GM23338 (cell line): ENCODE results near the gene MYO1E.

Experiments used
- CREB1 ChIP-seq: fragments of 250-450 bp; sonication (Bioruptor Pico); IDR thresholded peaks from 2 replicates; pipeline ENCODE4 v1.5.0; 2020; ENCODE audit warnings: low read depth, mild to moderate bottlenecking, moderate library complexity
- EZH2 ChIP-seq: fragments of 200-600 bp; sonication (generic); IDR thresholded peaks from one replicate; pipeline ENCODE4 v1.8.0; 2017; ENCODE audit warnings: antibody characterized with exemption, mild to moderate bottlenecking, low read depth; ENCODE audit not compliant: unreplicated experiment
- EZH2phosphoT487 ChIP-seq: fragments of 200-600 bp; sonication (generic); IDR thresholded peaks from one replicate; pipeline ENCODE4 v1.8.1; 2018; ENCODE audit warnings: antibody characterized with exemption; ENCODE audit not compliant: unreplicated experiment
- JUNB ChIP-seq: IDR thresholded peaks from one replicate; pipeline ENCODE4 v1.6.1; 2016; ENCODE audit warnings: antibody characterized with exemption; ENCODE audit not compliant: unreplicated experiment
- NANOG ChIP-seq: IDR thresholded peaks from 2 replicates; pipeline ENCODE4 v1.6.1; 2016; ENCODE audit warnings: antibody characterized with exemption, borderline replicate concordance
- POLR2AphosphoS5 ChIP-seq: IDR thresholded peaks from 2 replicates; pipeline ENCODE4 v1.6.1; 2016; ENCODE audit warnings: antibody characterized with exemption, low read depth
- STAT1 ChIP-seq: IDR thresholded peaks from one replicate; pipeline ENCODE4 v1.6.1; 2016; ENCODE audit warnings: antibody characterized with exemption; ENCODE audit not compliant: unreplicated experiment
- ZNF114 ChIP-seq: fragments of 250-450 bp; sonication (Bioruptor Pico); IDR thresholded peaks from 2 replicates; pipeline ENCODE4 v1.5.0; 2020; ENCODE audit warnings: mild to moderate bottlenecking, moderate library complexity
- TF ChIP-seq, protein P1 (sequence below), 2 experiments: fragments of 200-600 bp in 1 of 2; sonication (generic) in 1 of 2; conservative IDR thresholded peaks; 2 replicates each; pipeline versions ENCODE4 v1.5.1 to v1.6.1; 2016 to 2017; ENCODE audit warnings: antibody characterized with exemption in 2 of 2, low read depth in 2 of 2, mild to moderate bottlenecking in 2 of 2, moderate library complexity in 1 of 2
- TF ChIP-seq, protein P2 (sequence below): IDR thresholded peaks from one replicate; pipeline ENCODE4 v1.6.1; 2018; ENCODE audit warnings: antibody characterized with exemption; ENCODE audit not compliant: unreplicated experiment
- TF ChIP-seq, protein P3 (sequence below): fragments of 250-450 bp; sonication (Bioruptor Pico); IDR thresholded peaks from 2 replicates; pipeline ENCODE4 v1.5.0; 2020; ENCODE audit warnings: mild to moderate bottlenecking, moderate library complexity
- TF ChIP-seq, protein P4 (sequence below): IDR thresholded peaks from 2 replicates; pipeline ENCODE4 v1.6.1; 2016; ENCODE audit warnings: antibody characterized with exemption

DNA sequence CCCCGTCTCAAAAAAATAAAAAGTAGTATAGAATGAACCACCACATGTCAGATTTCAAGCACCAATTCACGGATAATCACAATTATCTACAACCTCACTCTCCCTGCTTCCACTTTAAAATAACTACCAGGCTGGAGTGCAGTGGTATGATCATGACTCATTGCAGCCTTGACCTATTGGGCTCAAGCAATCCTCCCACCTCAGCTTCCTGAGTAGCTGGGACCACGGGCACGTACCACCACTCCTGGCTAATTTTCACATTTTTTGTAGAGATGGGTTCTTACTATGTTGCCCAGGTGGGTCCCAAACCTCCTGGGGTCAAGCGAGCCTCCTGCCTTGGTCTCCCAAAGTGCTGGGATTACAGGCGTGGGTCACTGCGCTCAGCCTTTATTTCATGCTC, 204.1 kb downstream of the MYO1E start:
- no peak for TF ChIP-seq EZH2
- TF ChIP-seq, protein P1, sequence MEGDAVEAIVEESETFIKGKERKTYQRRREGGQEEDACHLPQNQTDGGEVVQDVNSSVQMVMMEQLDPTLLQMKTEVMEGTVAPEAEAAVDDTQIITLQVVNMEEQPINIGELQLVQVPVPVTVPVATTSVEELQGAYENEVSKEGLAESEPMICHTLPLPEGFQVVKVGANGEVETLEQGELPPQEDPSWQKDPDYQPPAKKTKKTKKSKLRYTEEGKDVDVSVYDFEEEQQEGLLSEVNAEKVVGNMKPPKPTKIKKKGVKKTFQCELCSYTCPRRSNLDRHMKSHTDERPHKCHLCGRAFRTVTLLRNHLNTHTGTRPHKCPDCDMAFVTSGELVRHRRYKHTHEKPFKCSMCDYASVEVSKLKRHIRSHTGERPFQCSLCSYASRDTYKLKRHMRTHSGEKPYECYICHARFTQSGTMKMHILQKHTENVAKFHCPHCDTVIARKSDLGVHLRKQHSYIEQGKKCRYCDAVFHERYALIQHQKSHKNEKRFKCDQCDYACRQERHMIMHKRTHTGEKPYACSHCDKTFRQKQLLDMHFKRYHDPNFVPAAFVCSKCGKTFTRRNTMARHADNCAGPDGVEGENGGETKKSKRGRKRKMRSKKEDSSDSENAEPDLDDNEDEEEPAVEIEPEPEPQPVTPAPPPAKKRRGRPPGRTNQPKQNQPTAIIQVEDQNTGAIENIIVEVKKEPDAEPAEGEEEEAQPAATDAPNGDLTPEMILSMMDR (conservative IDR thresholded peaks at IDR 0.05; ENCODE audit: low read depth in 2 of 2), result no peak
- TF ChIP-seq, protein P2, sequence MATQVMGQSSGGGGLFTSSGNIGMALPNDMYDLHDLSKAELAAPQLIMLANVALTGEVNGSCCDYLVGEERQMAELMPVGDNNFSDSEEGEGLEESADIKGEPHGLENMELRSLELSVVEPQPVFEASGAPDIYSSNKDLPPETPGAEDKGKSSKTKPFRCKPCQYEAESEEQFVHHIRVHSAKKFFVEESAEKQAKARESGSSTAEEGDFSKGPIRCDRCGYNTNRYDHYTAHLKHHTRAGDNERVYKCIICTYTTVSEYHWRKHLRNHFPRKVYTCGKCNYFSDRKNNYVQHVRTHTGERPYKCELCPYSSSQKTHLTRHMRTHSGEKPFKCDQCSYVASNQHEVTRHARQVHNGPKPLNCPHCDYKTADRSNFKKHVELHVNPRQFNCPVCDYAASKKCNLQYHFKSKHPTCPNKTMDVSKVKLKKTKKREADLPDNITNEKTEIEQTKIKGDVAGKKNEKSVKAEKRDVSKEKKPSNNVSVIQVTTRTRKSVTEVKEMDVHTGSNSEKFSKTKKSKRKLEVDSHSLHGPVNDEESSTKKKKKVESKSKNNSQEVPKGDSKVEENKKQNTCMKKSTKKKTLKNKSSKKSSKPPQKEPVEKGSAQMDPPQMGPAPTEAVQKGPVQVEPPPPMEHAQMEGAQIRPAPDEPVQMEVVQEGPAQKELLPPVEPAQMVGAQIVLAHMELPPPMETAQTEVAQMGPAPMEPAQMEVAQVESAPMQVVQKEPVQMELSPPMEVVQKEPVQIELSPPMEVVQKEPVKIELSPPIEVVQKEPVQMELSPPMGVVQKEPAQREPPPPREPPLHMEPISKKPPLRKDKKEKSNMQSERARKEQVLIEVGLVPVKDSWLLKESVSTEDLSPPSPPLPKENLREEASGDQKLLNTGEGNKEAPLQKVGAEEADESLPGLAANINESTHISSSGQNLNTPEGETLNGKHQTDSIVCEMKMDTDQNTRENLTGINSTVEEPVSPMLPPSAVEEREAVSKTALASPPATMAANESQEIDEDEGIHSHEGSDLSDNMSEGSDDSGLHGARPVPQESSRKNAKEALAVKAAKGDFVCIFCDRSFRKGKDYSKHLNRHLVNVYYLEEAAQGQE, result no peak
- TF ChIP-seq POLR2AphosphoS5, result no peak
- TF ChIP-seq, protein P3, sequence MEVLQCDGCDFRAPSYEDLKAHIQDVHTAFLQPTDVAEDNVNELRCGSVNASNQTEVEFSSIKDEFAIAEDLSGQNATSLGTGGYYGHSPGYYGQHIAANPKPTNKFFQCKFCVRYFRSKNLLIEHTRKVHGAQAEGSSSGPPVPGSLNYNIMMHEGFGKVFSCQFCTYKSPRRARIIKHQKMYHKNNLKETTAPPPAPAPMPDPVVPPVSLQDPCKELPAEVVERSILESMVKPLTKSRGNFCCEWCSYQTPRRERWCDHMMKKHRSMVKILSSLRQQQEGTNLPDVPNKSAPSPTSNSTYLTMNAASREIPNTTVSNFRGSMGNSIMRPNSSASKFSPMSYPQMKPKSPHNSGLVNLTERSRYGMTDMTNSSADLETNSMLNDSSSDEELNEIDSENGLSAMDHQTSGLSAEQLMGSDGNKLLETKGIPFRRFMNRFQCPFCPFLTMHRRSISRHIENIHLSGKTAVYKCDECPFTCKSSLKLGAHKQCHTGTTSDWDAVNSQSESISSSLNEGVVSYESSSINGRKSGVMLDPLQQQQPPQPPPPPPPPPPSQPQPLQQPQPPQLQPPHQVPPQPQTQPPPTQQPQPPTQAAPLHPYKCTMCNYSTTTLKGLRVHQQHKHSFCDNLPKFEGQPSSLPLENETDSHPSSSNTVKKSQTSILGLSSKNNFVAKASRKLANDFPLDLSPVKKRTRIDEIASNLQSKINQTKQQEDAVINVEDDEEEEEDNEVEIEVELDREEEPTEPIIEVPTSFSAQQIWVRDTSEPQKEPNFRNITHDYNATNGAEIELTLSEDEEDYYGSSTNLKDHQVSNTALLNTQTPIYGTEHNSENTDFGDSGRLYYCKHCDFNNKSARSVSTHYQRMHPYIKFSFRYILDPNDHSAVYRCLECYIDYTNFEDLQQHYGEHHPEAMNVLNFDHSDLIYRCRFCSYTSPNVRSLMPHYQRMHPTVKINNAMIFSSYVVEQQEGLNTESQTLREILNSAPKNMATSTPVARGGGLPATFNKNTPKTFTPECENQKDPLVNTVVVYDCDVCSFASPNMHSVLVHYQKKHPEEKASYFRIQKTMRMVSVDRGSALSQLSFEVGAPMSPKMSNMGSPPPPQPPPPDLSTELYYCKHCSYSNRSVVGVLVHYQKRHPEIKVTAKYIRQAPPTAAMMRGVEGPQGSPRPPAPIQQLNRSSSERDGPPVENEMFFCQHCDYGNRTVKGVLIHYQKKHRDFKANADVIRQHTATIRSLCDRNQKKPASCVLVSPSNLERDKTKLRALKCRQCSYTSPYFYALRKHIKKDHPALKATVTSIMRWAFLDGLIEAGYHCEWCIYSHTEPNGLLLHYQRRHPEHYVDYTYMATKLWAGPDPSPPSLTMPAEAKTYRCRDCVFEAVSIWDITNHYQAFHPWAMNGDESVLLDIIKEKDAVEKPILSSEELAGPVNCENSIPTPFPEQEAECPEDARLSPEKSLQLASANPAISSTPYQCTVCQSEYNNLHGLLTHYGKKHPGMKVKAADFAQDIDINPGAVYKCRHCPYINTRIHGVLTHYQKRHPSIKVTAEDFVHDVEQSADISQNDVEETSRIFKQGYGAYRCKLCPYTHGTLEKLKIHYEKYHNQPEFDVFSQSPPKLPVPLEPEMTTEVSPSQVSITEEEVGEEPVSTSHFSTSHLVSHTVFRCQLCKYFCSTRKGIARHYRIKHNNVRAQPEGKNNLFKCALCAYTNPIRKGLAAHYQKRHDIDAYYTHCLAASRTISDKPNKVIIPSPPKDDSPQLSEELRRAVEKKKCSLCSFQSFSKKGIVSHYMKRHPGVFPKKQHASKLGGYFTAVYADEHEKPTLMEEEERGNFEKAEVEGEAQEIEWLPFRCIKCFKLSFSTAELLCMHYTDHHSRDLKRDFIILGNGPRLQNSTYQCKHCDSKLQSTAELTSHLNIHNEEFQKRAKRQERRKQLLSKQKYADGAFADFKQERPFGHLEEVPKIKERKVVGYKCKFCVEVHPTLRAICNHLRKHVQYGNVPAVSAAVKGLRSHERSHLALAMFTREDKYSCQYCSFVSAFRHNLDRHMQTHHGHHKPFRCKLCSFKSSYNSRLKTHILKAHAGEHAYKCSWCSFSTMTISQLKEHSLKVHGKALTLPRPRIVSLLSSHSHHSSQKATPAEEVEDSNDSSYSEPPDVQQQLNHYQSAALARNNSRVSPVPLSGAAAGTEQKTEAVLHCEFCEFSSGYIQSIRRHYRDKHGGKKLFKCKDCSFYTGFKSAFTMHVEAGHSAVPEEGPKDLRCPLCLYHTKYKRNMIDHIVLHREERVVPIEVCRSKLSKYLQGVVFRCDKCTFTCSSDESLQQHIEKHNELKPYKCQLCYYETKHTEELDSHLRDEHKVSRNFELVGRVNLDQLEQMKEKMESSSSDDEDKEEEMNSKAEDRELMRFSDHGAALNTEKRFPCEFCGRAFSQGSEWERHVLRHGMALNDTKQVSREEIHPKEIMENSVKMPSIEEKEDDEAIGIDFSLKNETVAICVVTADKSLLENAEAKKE (CRISPR knock-in tag), result no peak
- TF ChIP-seq CREB1 (CRISPR knock-in tag), result no peak
- TF ChIP-seq EZH2phosphoT487, result no peak
- TF ChIP-seq STAT1, result no peak
- no peak for TF ChIP-seq JUNB
- no peak for TF ChIP-seq ZNF114 (CRISPR knock-in tag)
- TF ChIP-seq NANOG, result no peak
- TF ChIP-seq, protein P4, sequence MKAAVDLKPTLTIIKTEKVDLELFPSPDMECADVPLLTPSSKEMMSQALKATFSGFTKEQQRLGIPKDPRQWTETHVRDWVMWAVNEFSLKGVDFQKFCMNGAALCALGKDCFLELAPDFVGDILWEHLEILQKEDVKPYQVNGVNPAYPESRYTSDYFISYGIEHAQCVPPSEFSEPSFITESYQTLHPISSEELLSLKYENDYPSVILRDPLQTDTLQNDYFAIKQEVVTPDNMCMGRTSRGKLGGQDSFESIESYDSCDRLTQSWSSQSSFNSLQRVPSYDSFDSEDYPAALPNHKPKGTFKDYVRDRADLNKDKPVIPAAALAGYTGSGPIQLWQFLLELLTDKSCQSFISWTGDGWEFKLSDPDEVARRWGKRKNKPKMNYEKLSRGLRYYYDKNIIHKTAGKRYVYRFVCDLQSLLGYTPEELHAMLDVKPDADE, result no peak
